ENCODE measurements around the gene SHB.

The SHB gene

GRCh38 chr9:38012767-38013450 is 56.1 kb downstream of the SHB start:
- no peak overlapping the region for H3K4me3 ChIP-seq (ENCODE audit: insufficient read depth, low read length, poor library complexity, severe bottlenecking)
- H3K9me2 ChIP-seq (replicated peaks; ENCODE audit: insufficient read depth, low read length): no peaks in the 10 kb centered on the region
- no peak overlapping the region for H2AFZ ChIP-seq (ENCODE audit: low read depth, low read length, severe bottlenecking)
- H3K9ac ChIP-seq (ENCODE audit: low read length): no peak overlapping the region
- no peaks in the 10 kb centered on the region for H3F3A ChIP-seq (ENCODE audit: insufficient read depth)
- H3K27ac ChIP-seq (ENCODE audit: low read depth, low read length): no peak overlapping the region
- TF ChIP-seq EZH2phosphoT487 (conservative IDR thresholded peaks at IDR 0.05; ENCODE audit: low read length) (no peak), CTCF (IDR thresholded peaks at IDR 0.05; ENCODE audit: insufficient read depth, low read length, poor library complexity, severe bottlenecking) (no peak)
- H3K4me2 ChIP-seq (ENCODE audit: low read depth, low read length, poor library complexity, severe bottlenecking): no peak overlapping the region
- no peaks in the 10 kb centered on the region for H3K79me2 ChIP-seq (ENCODE audit: insufficient read depth, low read length)
- H3K9me3 ChIP-seq (ENCODE audit: insufficient read depth, low read length): no peaks in the 10 kb centered on the region
- H4K20me1 ChIP-seq (ENCODE audit: low read depth, low read length): no peaks in the 10 kb centered on the region
- no peaks in the 10 kb centered on the region for H3K27me3 ChIP-seq (ENCODE audit: low read length)
- no peaks in the 10 kb centered on the region for H3K36me3 ChIP-seq (ENCODE audit: low read length)

- Histone ChIP-seq H3K27me3 (ENCODE audit: low read length) (no peaks in the 10 kb centered on the region), H3K4me3 (ENCODE audit: insufficient read depth, low read length, poor library complexity, severe bottlenecking) (no peak overlapping the region), H3K4me2 (ENCODE audit: low read depth, low read length, poor library complexity, severe bottlenecking) (no peak overlapping the region), H3K9ac (ENCODE audit: low read length) (no peak overlapping the region), H4K20me1 (ENCODE audit: low read depth, low read length) (no peaks in the 10 kb centered on the region), H3K27ac (ENCODE audit: low read depth, low read length) (no peak overlapping the region), H3K79me2 (ENCODE audit: insufficient read depth, low read length) (no peaks in the 10 kb centered on the region), H3K36me3 (ENCODE audit: low read length) (no peaks in the 10 kb centered on the region), H2AFZ (ENCODE audit: low read depth, low read length, severe bottlenecking) (no peak overlapping the region), H3K9me3 (ENCODE audit: insufficient read depth, low read length) (no peaks in the 10 kb centered on the region), H3K9me2 (replicated peaks; ENCODE audit: insufficient read depth, low read length) (no peaks in the 10 kb centered on the region), H3F3A (ENCODE audit: insufficient read depth) (no peaks in the 10 kb centered on the region)
- no peak for TF ChIP-seq EZH2phosphoT487 (conservative IDR thresholded peaks at IDR 0.05; ENCODE audit: low read length)
Measured at GRCh38 chr9:38011991-38012390, 57.0 kb downstream of the SHB start.

- H3K27ac ChIP-seq (ENCODE audit: low read depth, low read length): no peak overlapping the region
- no peaks in the 10 kb centered on the region for H3F3A ChIP-seq (ENCODE audit: insufficient read depth)
- no peaks in the 10 kb centered on the region for H3K9me2 ChIP-seq (replicated peaks; ENCODE audit: insufficient read depth, low read length)
- no peak overlapping the region for H3K4me2 ChIP-seq (ENCODE audit: low read depth, low read length, poor library complexity, severe bottlenecking)
- H3K27me3 ChIP-seq (ENCODE audit: low read length): no peaks in the 10 kb centered on the region
- H3K9me3 ChIP-seq (ENCODE audit: insufficient read depth, low read length): no peaks in the 10 kb centered on the region
- H3K9ac ChIP-seq (ENCODE audit: low read length): no peak overlapping the region
- no peak overlapping the region for H2AFZ ChIP-seq (ENCODE audit: low read depth, low read length, severe bottlenecking)
- H3K36me3 ChIP-seq (ENCODE audit: low read length): no peaks in the 10 kb centered on the region
- H3K4me3 ChIP-seq (ENCODE audit: insufficient read depth, low read length, poor library complexity, severe bottlenecking): no peak overlapping the region
- no peaks in the 10 kb centered on the region for H3K79me2 ChIP-seq (ENCODE audit: insufficient read depth, low read length)
- TF ChIP-seq EZH2phosphoT487 (conservative IDR thresholded peaks at IDR 0.05; ENCODE audit: low read length): no peak
- no peak for TF ChIP-seq CTCF (IDR thresholded peaks at IDR 0.05; ENCODE audit: insufficient read depth, low read length, poor library complexity, severe bottlenecking)
- H4K20me1 ChIP-seq (ENCODE audit: low read depth, low read length): no peaks in the 10 kb centered on the region
Measured at GRCh38 chr9:38010918-38011704, 57.9 kb downstream of the SHB start.

- H4K20me1 ChIP-seq (ENCODE audit: low read depth, low read length): no peaks in the 10 kb centered on the region
- no peaks in the 10 kb centered on the region for H3K9me3 ChIP-seq (ENCODE audit: insufficient read depth, low read length)
- H3K79me2 ChIP-seq (ENCODE audit: insufficient read depth, low read length): no peaks in the 10 kb centered on the region
- no peaks in the 10 kb centered on the region for H3K36me3 ChIP-seq (ENCODE audit: low read length)
- H3K9me2 ChIP-seq (replicated peaks; ENCODE audit: insufficient read depth, low read length): no peaks in the 10 kb centered on the region
- no peak overlapping the region for H3K27ac ChIP-seq (ENCODE audit: low read depth, low read length)
- no peak overlapping the region for H3K4me3 ChIP-seq (ENCODE audit: insufficient read depth, low read length, poor library complexity, severe bottlenecking)
- H3K27me3 ChIP-seq (ENCODE audit: low read length): no peaks in the 10 kb centered on the region
- no peak overlapping the region for H2AFZ ChIP-seq (ENCODE audit: low read depth, low read length, severe bottlenecking)
- no peaks in the 10 kb centered on the region for H3F3A ChIP-seq (ENCODE audit: insufficient read depth)
- TF ChIP-seq EZH2phosphoT487 (conservative IDR thresholded peaks at IDR 0.05; ENCODE audit: low read length) (no peak), CTCF (IDR thresholded peaks at IDR 0.05; ENCODE audit: insufficient read depth, low read length, poor library complexity, severe bottlenecking) (no peak)
- no peak overlapping the region for H3K9ac ChIP-seq (ENCODE audit: low read length)
- no peak overlapping the region for H3K4me2 ChIP-seq (ENCODE audit: low read depth, low read length, poor library complexity, severe bottlenecking)
Measured at GRCh38 chr9:38009990-38010389, 59.0 kb downstream of the SHB start.
